Stimulated activated CD4-positive, alpha-beta T cell treated with anti-CD3 and anti-CD28 coated beads, Interleukin-1b, Interleukin-23, amount 100 ng/mL, for 24 hours (primary cell): ENCODE measurements around the gene FBXW4.
"Not testable (repeated sequence)": the region's sequence is repeated elsewhere in the genome, so short reads cannot be mapped to it uniquely, and the experiment has no call there.

Source experiments
- DNase-seq, 4 experiments: peaks; one replicate each; pipeline ENCODE4 v3.0.0-alpha.2; 2020; ENCODE audit warnings: low read depth in 4 of 4, low spot score in 1 of 4

FBXW4 gene

DNA sequence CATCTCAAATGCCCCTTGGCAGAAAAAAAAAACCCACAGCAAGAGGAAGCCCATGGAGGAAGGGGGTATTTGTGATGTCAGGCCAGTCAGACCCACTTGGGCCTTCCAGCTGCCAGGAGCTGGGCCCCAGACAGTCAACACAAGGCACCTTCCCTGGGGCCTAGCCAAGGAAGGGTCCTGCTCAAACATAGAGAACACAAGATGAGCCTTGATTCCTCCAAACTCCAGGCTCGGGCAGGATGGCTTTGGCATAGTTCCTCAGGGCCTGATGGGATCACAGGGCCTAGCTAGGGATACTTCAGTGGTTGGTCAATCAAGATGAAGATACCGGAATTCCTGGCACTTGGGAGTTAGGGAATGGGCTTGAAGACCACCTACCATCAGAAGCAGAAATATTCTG is 76.1 kb downstream of the FBXW4 start:
- DNase-seq, result no peak

DNA sequence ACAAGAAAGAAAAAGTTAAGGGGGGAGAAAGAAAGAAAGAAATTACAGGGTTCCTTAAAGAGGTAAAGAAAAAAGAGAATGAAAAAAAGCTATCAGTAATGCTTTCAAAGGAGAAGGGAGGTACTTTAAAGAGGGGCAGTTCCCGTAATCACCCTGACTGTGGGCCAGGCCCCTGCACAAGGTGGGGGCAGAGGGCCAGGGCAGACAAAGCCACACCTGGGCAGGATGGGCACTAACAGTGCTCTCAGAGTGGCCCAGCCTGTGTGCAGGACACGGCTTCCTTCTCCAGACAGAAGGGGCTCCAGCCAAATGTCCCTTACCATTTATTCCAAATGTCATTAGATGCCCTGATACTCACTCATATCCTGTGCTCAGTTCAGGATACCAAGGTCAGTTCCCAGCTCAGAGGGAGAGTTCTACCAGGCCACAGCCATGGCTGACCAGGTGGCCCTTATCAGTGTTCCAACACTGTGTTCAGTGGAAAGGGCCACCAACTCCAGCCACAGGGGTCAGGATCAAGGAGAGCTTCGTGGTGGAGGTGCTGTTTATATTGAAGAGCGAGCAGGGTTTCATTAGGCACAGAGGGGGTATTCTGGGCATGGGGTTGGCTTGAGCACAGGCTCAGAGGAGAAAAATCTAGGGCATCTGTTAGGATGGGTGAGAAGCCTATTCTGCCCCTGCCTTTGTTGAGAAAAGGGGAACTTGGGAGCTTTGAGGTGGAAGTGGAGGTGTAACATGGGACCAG is 77.0 kb downstream of the FBXW4 start:
- no peak for DNase-seq

DNA sequence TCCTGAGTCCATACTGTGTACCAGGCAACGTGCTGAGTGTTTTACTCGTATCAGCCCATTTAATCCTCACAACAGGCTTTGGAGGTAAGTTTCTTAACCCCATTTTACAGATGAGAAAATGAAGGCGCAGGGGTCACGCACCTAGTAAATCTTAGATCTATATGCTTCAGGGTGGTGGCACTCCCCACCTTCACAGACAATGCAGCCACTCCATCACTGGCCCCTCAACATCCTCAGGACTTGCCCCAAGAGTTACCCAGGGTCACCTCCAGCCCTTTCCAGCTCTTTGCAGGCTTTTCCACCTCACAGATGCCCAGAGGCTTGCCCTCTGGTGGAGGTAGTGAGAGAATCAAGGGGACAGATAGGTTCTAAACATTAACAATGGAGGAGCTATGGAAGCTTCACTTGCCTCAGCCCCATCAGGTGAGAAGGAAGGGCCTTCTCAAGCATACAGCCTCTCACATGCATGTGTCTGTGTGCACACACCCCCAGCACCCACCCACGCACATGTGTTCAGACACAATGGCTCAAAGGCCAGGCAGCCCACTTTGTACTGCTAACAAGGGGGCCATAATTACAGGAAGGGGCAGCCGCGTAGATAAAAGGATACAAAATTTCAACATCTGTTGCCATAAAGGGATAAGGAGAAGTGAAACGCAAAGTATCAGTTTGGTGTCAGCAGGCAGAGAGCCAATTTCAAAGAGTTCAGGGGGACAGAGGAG is 77.7 kb downstream of the FBXW4 start:
- DNase-seq, result no peak

DNA sequence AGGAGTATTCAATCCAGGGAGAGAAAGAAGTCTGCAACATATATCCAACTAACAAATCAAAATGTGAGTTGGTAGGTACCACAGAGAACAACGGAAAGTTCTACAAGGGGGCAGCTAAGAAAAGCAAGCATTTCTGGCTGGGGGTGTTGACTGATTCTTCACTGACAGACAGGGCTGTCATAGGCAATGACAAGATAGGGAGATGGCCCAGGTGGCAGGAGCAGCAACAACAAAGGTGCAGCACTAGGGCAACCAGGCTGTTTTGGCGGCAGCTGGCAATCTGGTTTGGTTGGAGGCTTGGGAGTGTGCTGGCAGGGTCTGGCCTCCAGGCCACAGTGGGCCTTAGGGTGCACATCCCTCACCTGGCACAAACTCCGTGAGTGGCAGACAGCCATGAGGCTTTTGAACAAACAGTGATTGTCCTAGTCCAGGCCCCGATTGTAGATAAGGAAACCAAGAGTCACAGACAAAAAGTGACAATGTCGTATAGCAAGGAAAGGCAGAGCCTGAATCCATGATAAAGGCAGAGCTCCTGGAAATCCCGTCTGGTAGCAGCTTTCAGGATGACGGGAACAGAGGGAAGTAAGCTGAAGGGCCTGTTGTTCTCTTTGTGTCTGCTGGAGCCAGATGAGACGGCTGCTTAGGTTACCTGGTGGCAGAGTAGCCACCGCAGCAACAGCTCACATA is 78.4 kb downstream of the FBXW4 start:
- no peak for DNase-seq

DNA sequence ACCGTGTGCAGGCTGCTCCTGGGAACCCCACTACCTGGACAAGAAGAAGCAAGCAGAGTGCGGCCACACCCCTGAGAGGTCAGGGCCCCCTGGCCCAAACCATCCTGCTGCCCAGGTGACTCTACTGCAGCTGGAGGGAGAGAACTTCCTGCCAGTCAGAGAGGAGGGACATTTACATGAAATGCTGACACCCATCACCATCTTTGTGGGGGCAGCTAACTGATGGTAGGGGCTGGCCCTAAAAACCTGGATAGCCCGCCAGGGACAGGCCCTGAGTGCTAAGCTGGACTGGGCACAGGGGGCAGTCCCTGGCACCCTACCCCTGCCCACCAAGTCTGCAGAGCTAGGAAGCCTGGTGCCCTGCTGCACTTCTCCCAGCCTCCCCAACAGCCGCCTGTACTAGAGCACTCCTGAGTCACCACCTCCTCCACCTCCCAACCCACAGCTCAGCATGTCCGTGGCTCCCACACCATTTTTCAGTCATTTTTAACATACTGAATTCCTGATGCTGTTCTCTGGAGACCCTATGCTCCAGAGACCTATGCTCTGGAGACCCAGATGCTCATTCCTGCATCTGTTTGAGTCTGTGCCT is 79.3 kb downstream of the FBXW4 start:
- DNase-seq, result no peak

DNA sequence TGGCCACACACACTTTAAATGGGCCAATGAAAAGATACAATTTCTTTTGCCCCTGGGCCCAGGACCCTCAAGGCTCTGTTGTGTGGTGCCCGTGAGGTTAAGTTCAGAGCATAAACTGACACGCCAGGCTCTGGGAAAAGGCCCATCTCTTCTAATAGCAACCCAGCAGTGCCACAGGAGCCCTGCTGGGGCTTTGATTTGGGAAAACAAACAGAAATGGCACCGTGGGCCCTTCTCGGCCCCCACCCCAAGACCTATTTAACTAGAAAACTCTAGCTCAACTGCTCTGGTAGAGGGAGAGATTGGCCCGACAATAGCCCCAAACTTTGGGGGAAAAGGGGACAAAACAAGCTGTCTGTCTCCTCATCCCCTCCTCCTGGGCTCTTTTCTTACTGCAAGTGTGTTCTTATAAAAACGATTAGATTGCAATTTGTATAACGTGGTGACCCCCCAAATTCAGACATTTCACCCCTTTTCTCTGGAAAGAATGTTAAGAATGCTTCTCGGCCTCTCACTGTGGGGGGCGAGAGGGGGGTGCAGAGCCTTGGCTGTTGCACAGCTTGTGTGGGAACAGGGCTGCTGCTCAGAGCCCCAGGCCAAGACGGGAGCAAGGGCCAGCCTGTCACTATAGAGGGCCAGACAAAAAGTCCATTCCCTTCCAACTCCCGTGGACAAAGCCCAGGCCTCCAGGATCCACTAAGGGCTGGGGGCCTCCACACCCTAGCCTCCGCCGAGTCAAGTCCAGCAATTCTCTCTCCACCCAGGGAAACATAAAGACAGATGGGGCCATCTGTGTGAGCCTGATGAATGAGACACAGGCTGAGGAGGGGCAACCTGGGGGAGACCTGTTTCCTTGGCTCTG is 80.1 kb downstream of the FBXW4 start:
- no peak for DNase-seq

DNA sequence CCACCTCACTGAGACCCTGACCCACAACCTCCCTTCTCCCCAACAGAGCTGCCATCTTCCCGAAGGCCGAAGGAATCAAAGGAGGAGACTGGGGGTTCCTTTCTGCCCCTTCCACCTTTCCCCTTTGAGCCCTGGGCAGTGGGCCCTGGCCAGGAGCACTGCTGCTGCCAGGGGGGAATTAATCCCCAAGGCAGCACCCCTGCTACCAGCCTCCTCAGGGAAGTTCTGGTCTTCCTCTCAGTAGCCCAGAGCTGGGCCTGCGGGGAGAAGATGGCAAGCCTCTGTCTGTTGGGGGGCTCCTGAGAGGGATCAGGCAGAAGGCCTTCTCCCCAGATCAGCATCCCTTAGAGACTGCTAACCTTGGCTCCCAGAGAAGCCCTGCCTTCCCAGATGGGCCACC is 81.3 kb downstream of the FBXW4 start:
- DNase-seq, result no peak

DNA sequence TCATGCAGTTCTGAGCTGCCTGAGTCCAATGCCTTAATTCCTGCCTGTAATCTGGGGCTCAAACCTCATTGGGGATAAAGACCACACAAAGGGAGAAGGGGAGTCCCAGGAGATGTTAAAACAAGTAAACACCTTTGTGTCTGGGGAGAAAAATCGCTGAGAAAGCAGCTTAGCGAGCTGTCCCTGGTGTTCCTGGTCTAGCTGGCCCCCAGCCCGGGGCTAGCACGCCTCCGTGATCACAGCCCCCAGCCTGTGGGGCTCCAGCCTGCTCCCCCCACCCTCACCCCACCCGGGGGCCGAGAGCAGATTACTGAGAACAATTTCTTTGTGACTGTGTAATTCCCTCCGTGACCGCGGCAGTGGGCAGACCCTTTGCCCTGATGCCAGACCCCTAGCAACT is 82.1 kb downstream of the FBXW4 start:
- no peak for DNase-seq

DNA sequence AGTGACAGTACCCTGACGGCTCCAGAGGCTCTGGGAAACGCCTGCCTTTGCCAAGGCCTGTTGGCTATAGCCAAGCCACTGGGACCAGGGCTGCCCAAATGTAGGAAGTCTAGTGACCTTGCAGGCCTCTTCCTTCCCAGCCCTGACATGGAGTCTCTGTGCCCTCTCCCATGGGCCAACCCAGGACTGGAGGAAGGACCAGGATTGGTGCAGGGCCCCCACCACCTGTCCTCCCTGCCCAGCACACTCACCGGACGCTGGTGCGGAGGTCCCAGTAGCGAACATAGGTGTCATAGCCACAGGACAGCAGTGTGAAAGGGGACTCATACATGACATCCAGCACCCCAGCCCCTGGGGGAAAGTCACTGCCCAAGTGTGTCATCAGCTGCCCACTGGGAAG is 82.9 kb downstream of the FBXW4 start:
- no peak for DNase-seq

DNA sequence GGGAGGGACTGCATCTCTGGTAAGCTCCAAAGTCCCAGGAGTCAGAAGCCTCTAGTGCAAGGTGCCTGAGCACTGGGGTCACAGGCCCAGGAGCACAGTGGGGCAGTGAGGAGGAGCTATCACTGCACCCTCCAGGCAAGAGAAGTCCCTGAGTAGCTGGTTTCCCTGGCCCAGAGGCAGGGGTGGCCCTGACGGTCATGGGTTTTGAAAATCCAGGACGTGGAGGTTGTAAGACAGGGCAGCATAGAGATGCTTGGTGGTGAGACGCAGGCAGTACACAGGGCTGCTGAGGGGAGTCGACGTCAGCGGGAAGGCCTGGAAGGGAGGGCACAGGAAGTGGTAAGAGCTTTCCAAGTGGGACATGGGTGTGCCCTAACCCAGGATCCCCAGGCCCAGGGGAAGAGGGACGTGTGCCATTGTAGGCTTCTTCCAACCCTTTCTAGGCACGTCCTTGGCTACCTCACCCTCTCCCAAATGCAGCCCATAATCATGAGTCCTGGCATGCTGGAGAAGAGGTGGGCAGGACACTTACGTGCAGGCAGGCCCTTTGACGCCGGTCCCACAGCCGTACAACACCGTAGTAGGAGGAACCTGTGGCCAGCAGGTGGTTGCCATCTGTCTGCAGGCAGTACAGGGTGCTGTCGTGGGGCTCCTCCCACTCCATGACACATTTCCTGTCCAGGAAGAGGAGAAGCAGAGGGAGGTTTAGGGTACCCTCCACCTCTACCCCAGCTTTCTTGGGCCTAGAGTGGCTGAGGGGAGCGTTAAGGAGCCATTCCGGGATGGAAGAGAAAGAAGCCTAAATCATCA is 83.7 kb downstream of the FBXW4 start:
- DNase-seq, result no peak

DNA sequence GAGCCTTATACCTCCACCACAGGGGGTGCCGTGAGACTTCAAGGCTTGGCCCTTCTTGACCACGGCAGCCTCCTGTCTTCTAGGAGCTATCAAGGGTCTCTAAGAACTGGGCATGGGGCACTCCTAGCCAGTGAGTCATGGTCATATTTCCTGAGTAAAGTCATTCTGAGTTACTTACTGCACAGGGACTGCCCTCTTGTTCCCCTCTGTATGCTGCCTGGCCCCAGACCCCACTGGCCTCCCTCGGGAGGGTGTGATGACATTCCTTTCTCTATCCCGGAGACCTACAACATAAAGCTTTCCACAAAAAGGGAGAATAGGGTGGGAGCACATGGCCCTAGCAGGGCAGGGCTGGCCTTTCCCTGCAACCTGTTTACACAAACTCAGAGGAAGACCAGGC is 85.5 kb downstream of the FBXW4 start:
- no peak for DNase-seq

DNA sequence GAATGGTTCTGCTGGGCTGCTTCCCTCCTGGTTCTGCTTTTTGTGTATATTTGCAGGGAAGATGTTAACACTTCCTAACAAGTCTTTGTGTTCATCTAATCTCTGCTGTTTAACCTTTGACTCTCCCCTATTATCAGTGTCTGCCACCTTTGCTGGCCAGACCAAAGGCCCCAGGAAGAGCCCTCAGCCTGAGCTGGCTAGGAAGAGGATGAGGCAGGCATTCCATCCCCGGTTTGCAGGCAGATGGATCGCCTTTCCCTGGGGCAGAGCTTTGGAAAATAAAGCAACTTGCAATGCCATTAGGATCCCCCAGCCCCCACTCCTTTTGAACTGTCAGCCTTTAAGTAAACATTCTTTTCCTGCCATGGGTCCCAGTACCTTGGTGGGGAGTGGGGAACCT is 87.8 kb downstream of the FBXW4 start:
- DNase-seq, result no peak

DNA sequence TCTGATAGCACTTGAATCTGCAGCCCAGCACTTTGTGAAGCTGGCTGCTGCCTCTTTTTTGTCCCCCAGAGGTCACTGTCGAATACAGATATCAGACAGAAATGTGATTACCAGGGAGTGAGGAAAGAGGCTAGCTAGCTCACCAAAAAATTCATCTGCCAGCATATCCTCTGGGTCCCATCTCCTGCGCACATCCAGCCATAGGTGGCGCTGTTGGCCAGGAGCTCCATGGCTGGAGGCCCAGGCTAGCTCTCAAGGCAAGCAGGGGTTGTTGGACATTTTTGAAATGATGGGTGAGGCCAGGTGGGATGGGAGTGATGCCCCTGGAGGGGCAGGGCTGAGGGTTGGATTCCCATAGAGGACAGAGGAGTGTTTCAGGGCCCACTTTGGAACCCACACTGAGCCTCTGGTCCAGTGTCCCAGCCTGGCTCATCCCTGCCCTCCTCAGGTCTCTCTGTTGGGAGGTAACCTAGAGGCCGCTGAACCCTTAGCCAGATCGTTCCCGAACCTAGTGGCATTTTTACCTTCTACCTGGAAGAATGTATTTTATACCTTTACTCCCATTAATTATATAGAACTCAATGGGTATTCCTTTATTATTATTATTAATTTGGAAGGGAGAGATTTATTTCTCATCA is 92.1 kb downstream of the FBXW4 start:
- peak; percentile 17 to 64 (median 54) for DNase-seq

DNA sequence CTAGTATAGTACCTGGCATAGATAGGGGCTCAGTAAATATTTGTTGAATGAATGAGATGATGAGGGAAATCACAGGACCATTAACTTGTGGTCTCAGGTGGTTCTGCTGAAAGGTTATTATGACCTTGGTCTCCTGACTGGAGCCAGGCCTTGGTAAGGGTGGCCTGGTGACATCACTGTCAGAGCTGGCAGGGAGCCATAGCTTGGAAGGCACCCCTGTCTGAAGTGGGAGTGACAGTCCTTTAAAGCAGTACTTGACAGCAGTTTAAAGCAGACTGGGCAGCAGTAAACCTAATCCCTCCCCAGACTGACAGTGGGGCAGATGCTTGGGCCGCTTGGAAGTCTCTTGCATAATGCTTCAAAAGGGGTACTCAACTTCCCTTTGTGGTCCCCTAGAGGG is 93.4 kb downstream of the FBXW4 start:
- no peak for DNase-seq

DNA sequence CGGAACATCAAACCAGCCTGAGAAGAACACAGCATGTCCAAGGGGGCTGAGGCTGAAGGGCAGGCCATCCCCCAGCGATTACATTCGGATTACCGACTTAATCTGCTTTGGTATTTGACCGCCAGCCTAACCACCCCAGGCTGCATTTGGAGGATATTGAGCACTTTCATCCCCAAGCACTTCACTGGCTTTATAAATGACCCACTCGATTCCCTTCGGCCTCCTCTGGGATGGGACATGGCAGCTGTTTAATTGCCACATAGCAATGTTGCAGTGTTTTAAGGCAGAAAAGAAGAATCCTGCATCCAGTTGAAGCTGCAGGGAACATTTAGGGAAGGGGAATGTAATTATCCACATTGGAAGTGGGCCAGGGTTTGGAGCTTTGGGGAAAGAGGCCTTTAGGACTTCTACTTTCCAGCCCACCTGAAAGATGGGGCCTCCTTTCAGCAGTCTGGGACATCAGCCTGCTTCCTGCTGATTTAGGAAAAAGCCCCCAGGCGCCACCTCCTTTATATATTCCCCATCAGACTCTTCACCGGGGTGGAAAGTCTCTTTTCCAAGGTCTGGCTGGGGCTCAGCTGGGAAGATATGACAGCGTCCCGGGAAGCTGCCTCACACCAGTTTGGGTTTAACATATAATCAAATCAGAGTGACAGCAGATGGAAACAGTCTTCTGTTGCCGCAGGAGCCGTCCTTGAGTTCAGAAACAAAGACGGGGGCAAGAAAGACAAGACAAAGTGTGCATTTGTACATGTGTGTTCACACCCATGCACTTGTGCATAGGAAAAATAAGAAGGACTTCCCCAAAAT is 97.7 kb downstream of the FBXW4 start:
- no peak for DNase-seq

DNA sequence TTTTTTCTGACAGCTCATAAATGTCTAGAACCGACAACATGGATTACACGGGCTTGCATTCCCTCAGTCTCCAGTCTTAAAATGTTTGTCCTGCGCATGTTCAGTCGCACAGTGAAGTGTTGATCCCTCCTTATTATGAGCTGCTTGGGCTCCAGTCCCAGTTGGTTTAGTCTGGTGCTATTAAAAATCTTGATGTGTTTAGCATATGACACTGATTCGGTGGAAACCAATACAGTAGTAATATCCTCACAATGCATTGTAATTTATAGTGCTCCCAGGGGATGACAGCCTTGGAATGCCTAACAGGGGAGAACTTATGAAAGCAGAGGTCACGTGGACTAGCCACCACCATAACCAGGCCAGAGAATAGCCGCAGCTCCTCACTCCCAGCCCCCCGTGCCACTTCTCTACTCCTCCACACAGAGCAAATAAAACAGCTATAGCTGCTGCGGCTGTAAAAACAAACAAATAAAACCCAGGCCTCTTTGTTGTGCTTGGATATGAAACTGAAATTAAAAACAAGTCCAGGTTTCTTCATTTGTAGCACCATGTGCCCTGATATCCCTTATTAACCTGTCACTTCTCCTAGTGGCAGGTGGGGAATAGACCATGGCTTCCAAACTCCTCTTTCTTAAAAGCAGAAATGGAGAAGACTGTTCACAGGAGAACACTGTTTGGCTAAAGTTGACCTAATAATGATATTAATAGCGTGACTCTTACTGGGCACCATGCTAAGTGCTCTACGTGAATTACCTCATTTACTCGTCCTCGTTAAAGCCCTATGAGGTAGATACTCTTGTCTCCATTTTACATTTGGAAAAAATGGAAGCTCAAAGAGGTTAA is 99.2 kb downstream of the FBXW4 start:
- no peak for DNase-seq

DNA sequence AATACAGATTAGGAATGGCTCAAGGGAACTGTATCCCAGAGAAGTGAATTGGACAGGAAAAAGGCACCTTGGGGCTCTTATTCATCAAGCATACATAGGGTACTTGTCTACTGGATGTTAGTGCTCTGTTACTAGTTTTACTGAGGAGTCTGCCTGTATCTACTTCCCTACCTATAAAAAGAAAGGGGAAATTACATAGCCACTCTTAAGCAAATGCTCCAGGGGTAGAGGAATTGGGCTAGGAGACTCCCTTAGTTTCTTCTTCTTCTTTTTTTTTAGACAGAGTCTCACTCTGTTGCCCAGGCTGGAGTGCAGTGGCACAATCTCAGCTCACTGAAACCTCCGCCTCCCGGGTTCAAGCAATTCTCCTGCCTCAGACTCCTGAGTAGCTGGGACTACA is 101.6 kb downstream of the FBXW4 start:
- not testable (repeated sequence) for DNase-seq

DNA sequence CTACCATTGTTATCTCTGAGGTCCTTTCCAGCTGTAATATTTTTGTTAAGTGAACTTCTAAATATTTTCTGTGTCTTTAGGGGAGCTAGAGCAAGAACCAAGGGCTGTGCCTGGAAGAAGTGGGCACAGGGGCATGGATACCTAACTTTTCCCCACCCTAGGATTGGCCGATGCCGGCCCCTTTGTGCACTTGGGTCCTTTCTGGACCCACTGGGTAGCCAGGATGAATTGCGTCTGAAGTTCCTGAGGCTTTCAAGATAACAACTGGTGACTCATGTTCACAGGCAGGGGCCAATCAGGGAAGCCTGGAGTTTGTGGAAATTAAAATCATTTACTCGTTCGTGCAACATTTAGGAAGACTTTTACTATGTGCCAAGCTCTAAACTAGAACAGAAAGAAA is 106.1 kb downstream of the FBXW4 start:
- DNase-seq, result no peak
